Measurements from ENCODE around the gene TPCN1.

The TPCN1 gene

GRCh38 chr12:113339540-113339939, 118.3 kb downstream of the TPCN1 start:
- DNase-seq (ENCODE audit: low read depth): no peak

GRCh38 chr12:113340061-113340460, 118.8 kb downstream of the TPCN1 start:
- DNase-seq (ENCODE audit: low read depth): no peak

- DNase-seq (ENCODE audit: low read depth): no peak
These were observed 120.3 kb downstream of the TPCN1 start for GRCh38 chr12:113341535-113341934.

- no peak for DNase-seq (ENCODE audit: low read depth)
These were observed 124.1 kb downstream of the TPCN1 start for GRCh38 chr12:113345318-113345717.

- no peak for DNase-seq (ENCODE audit: low read depth)
These were observed 125.1 kb downstream of the TPCN1 start for GRCh38 chr12:113346353-113346752.

- DNase-seq (ENCODE audit: low read depth): no peak
These were observed 125.8 kb downstream of the TPCN1 start for GRCh38 chr12:113347107-113347506.

- DNase-seq (ENCODE audit: low read depth): no peak
These were observed 126.6 kb downstream of the TPCN1 start for GRCh38 chr12:113347892-113348291.

All from stimulated activated CD4-positive, alpha-beta T cell treated with anti-CD3 and anti-CD28 coated beads, Interleukin-2, amount 100 ng/mL, for 4 hours (primary cell).